SK-N-SH (cell line): Measurements from ENCODE around the gene FRMD4B. TPM values are rescaled to one million over a fixed set of nuclear protein-coding genes. Genes with fewer than 3 reads are reported as not detected.

Source experiments
- CTCF ChIA-PET: fragments of 300-600, 350-600 bp; formaldehyde crosslinking; extraction: SDS; loops from one replicate; lab custom pipeline; 2021; lab: Yijun Ruan, JAX
- POLR2A ChIA-PET: fragments of 350-600 bp; sonication (Branson Sonifier 250); formaldehyde crosslinking; extraction: SDS; loops from one replicate; lab custom pipeline; 2020; ENCODE audit warnings: antibody characterized with exemption, inconsistent platforms; lab: Yijun Ruan, JAX
- DNase-seq: peaks from one replicate; pipeline ENCODE4 v3.0.0; 2012
- H2AFZ ChIP-seq: fragments of 200-600 bp; sonication (generic); 2 replicates; pipeline ENCODE4 v1.8.1; 2016; ENCODE audit warnings: antibody characterized with exemption, mild to moderate bottlenecking, low read depth
- H3F3A ChIP-seq: fragments of 200-600 bp; sonication (generic); replicated peaks from 2 replicates; pipeline ENCODE3; 2016; ENCODE audit warnings: antibody characterized with exemption, mild to moderate bottlenecking; ENCODE audit not compliant: insufficient read depth
- H3K27ac ChIP-seq, 2 experiments: fragments of 200-500 bp in 1 of 2; fragments of 200-600 bp in 1 of 2; sonication (Bioruptor generic) in 1 of 2; sonication (generic), shearing (Covaris generic) in 1 of 2; 2 replicates each; pipeline versions ENCODE4 v1.5.1 to v1.6.1; 2014 to 2016; ENCODE audit warnings: low read depth in 2 of 2, inconsistent platforms in 1 of 2, low read length in 1 of 2, mild to moderate bottlenecking in 1 of 2, mixed read lengths in 1 of 2
- H3K27me3 ChIP-seq: fragments of 200-600 bp; sonication (generic), shearing (Covaris generic); 2 replicates; pipeline ENCODE4 v1.6.1; 2016; ENCODE audit warnings: mixed run types; ENCODE audit not compliant: insufficient read depth
- H3K36me3 ChIP-seq, 2 experiments: fragments of 200-500 bp in 1 of 2; fragments of 200-600 bp in 1 of 2; sonication (Bioruptor generic) in 1 of 2; sonication (generic) in 1 of 2; replicated peaks in 1 of 2; 2 replicates each; pipeline versions ENCODE3 to v1.5.1; 2014 to 2016; ENCODE audit warnings: low read length in 1 of 2, mild to moderate bottlenecking in 1 of 2; ENCODE audit not compliant: insufficient read depth in 2 of 2, control insufficient read depth in 1 of 2
- H3K4me1 ChIP-seq, 2 experiments: fragments of 200-500 bp in 1 of 2; fragments of 200-600 bp in 1 of 2; sonication (Bioruptor generic) in 1 of 2; sonication (generic), shearing (Covaris generic) in 1 of 2; 2 replicates each; pipeline versions ENCODE4 v1.5.1 to v1.6.1; 2014 to 2016; ENCODE audit warnings: low read depth in 1 of 2, low read length in 1 of 2, mixed run types in 1 of 2; ENCODE audit not compliant: insufficient read depth in 2 of 2, control insufficient read depth in 1 of 2
- H3K4me2 ChIP-seq: fragments of 200-600 bp; sonication (generic), shearing (Covaris generic); 2 replicates; pipeline ENCODE4 v1.6.1; 2017; ENCODE audit warnings: mixed run types
- H3K4me3 ChIP-seq, 2 experiments: fragments of 200-500 bp in 1 of 2; fragments of 200-600 bp in 1 of 2; sonication (Bioruptor generic) in 1 of 2; sonication (generic), shearing (Covaris generic) in 1 of 2; 2 replicates each; pipeline versions ENCODE4 v1.5.1 to v1.8.1; 2014 to 2016; ENCODE audit warnings: low read depth in 2 of 2, inconsistent platforms in 1 of 2, low read length in 1 of 2, mild to moderate bottlenecking in 1 of 2, mixed read lengths in 1 of 2, moderate library complexity in 1 of 2
- H3K79me2 ChIP-seq: fragments of 200-600 bp; sonication (generic); 2 replicates; pipeline ENCODE4 v1.8.1; 2017; ENCODE audit warnings: mild to moderate bottlenecking; ENCODE audit not compliant: insufficient read depth
- H3K9ac ChIP-seq: fragments of 200-600 bp; sonication (generic); 2 replicates; pipeline ENCODE4 v1.6.1; 2017; ENCODE audit warnings: mixed run types
- H3K9me2 ChIP-seq: fragments of 200-600 bp; sonication (generic); 2 replicates; pipeline ENCODE4 v1.6.1; 2017; ENCODE audit warnings: mixed run types
- H3K9me3 ChIP-seq: fragments of 200-600 bp; sonication (generic); 2 replicates; pipeline ENCODE4 v1.6.1; 2017; ENCODE audit warnings: mixed run types, mild to moderate bottlenecking, moderate library complexity
- H4K20me1 ChIP-seq: fragments of 200-600 bp; sonication (generic); 2 replicates; pipeline ENCODE4 v1.6.1; 2017; ENCODE audit warnings: mild to moderate bottlenecking, mixed run types; ENCODE audit not compliant: insufficient read depth
- CHD2 ChIP-seq: fragments of 150-350 bp; IDR thresholded peaks from 2 replicates; pipeline ENCODE4 v1.6.1; 2018; ENCODE audit warnings: low read length; ENCODE audit not compliant: partially characterized antibody
- EZH2phosphoT487 ChIP-seq: fragments of 200-600 bp; sonication (generic); IDR thresholded peaks from 2 replicates; pipeline ENCODE4 v1.6.1; 2017; ENCODE audit warnings: low read depth, mixed run types, mild to moderate bottlenecking, antibody characterized with exemption, moderate library complexity, borderline replicate concordance
- FOSL2 ChIP-seq: IDR thresholded peaks from 2 replicates; pipeline ENCODE4 v1.4.0; 2012; ENCODE audit warnings: low read depth, mild to moderate bottlenecking, moderate library complexity, borderline replicate concordance
- FOXJ3 ChIP-seq: sonication (generic); formaldehyde crosslinking; IDR thresholded peaks from 2 replicates; pipeline ENCODE4 v1.5.1; 2020; ENCODE audit warnings: mild to moderate bottlenecking, missing genetic modification reagents
- FOXM1 ChIP-seq: IDR thresholded peaks from 2 replicates; pipeline ENCODE4 v1.4.0; 2012; ENCODE audit warnings: low read depth, mild to moderate bottlenecking
- GATA2 ChIP-seq: sonication (generic); formaldehyde crosslinking; IDR thresholded peaks from 2 replicates; pipeline ENCODE4 v1.5.0; 2020; ENCODE audit warnings: mild to moderate bottlenecking, missing genetic modification reagents
- NFIC ChIP-seq: IDR thresholded peaks from 2 replicates; pipeline ENCODE4 v1.4.0; 2012; ENCODE audit warnings: borderline replicate concordance
- NRF1 ChIP-seq: IDR thresholded peaks from 2 replicates; pipeline ENCODE4 v1.6.1; 2012; ENCODE audit warnings: low read depth, mild to moderate bottlenecking, low read length
- POLR2AphosphoS5 ChIP-seq: IDR thresholded peaks from 2 replicates; pipeline ENCODE4 v1.6.1; 2012; ENCODE audit warnings: low read depth, low read length
- RCOR1 ChIP-seq: fragments of 150-350 bp; IDR thresholded peaks from 2 replicates; pipeline ENCODE4 v1.6.1; 2017; ENCODE audit warnings: antibody characterized with exemption, low read length
- RFX5 ChIP-seq: IDR thresholded peaks from 2 replicates; pipeline ENCODE4 v1.6.1; 2012; ENCODE audit warnings: mild to moderate bottlenecking, improper control_type of control experiment, low read length
- RXRA ChIP-seq: IDR thresholded peaks from 2 replicates; pipeline ENCODE4 v1.4.0; 2012; ENCODE audit warnings: low read depth, mild to moderate bottlenecking, borderline replicate concordance
- SIN3A ChIP-seq: IDR thresholded peaks from 2 replicates; pipeline ENCODE4 v1.6.1; 2012; ENCODE audit warnings: low read depth, mild to moderate bottlenecking, low read length, moderate library complexity, borderline replicate concordance
- SMC3 ChIP-seq: IDR thresholded peaks from 2 replicates; pipeline ENCODE4 v1.6.1; 2012; ENCODE audit warnings: low read depth, low read length, improper control_type of control experiment
- TAF1 ChIP-seq: IDR thresholded peaks from 2 replicates; pipeline ENCODE4 v1.6.1; 2012; ENCODE audit warnings: low read depth, mild to moderate bottlenecking, low read length, moderate library complexity, borderline replicate concordance
- TCF12 ChIP-seq: IDR thresholded peaks from 2 replicates; pipeline ENCODE4 v1.4.0; 2012
- TEAD4 ChIP-seq: IDR thresholded peaks from 2 replicates; pipeline ENCODE4 v1.4.0; 2012; ENCODE audit warnings: mild to moderate bottlenecking, borderline replicate concordance; ENCODE audit not compliant: insufficient read depth
- YY1 ChIP-seq: IDR thresholded peaks from 2 replicates; pipeline ENCODE4 v1.4.0; 2012; ENCODE audit warnings: low read depth, mild to moderate bottlenecking
- WGBS: methylation state at CpG from one replicate; pipeline ENCODE4 v1.1.6; 2017; ENCODE audit warnings: low lambda C conversion rate; 5-methylcytosine and 5-hydroxymethylcytosine counted together
- polyA plus RNA-seq, 3 experiments: library from polyadenylated mRNA; depleted of rRNA; stranded (reverse); fragments of >200 nt; gene quantifications; 2 replicates each; pipeline ENCODE4 v1.2.3, GENCODE V29; 2012
- TF ChIP-seq, protein P1 (sequence below): fragments of 200-600 bp; sonication (generic); IDR thresholded peaks from 2 replicates; pipeline ENCODE4 v1.6.1; 2017; ENCODE audit warnings: antibody characterized with exemption, mild to moderate bottlenecking, moderate library complexity
- TF ChIP-seq, protein P2 (sequence below): fragments of 150-350 bp; IDR thresholded peaks from 2 replicates; pipeline ENCODE4 v1.6.1; 2017; ENCODE audit warnings: antibody characterized with exemption, low read length, low read depth, borderline replicate concordance
- TF ChIP-seq, protein P3 (sequence below): IDR thresholded peaks from 2 replicates; pipeline ENCODE4 v1.4.0; 2012; ENCODE audit warnings: low read depth, borderline replicate concordance

FRMD4B gene
- polyA plus RNA-seq, 1 of the 3 experiments (the other 2 are of a cell fraction), result 0.53 TPM

- no peaks in the 10 kb centered on the region for H3K79me2 ChIP-seq
- no peak overlapping the region for H3K4me2 ChIP-seq
- H3K4me3 ChIP-seq, result no peak overlapping the region
- TF ChIP-seq RXRA (no peak), RFX5 (no peak), POLR2AphosphoS5 (no peak), TAF1 (no peak), SMC3 (no peak), EZH2phosphoT487 (no peak), NFIC (no peak)
- no peak overlapping the region for H2AFZ ChIP-seq
- no peaks in the 10 kb centered on the region for H4K20me1 ChIP-seq
- CTCF ChIA-PET, result no interaction called here
- POLR2A ChIA-PET, result no interaction called here
- peaks cover 0 to 6% of the 10 kb centered on the region in 2 experiments; a peak in 3 of 4 replicates for H3K4me1 ChIP-seq
- H3K9me2 ChIP-seq, result no peaks in the 10 kb centered on the region
- no peak overlapping the region for H3K9ac ChIP-seq
- no peaks in the 10 kb centered on the region for H3K27me3 ChIP-seq
- H3K27ac ChIP-seq, result no peak overlapping the region
- H3F3A ChIP-seq, result peaks cover 22% of the 10 kb centered on the region
- no peak for DNase-seq
- H3K36me3 ChIP-seq, result no peaks in the 10 kb centered on the region
- 88% methylated on average over 4 of the region's 4 CpGs for WGBS
- H3K9me3 ChIP-seq, result no peaks in the 10 kb centered on the region
Observed at GRCh38 chr3:69353088-69353478, 32.8 kb downstream of the FRMD4B start.

- H3K4me1 ChIP-seq, result peaks cover 0 to 6% of the 10 kb centered on the region in 2 experiments; a peak in 3 of 4 replicates
- peaks cover 22% of the 10 kb centered on the region for H3F3A ChIP-seq
- no peaks in the 10 kb centered on the region for H4K20me1 ChIP-seq
- H3K79me2 ChIP-seq, result no peaks in the 10 kb centered on the region
- no peaks in the 10 kb centered on the region for H3K27me3 ChIP-seq
- 93% methylated on average over 6 of the region's 6 CpGs for WGBS
- no peak overlapping the region for H3K4me2 ChIP-seq
- H3K36me3 ChIP-seq, result no peaks in the 10 kb centered on the region
- ChIA-PET POLR2A (no interaction called here), CTCF (interaction anchor here (1.5 kb wide), 1 partner anchor 28 kb away, joined by 3 read pairs; no protein-coding TSS in a partner anchor)
- H3K27ac ChIP-seq, result no peak overlapping the region
- no peaks in the 10 kb centered on the region for H3K9me3 ChIP-seq
- no peak overlapping the region for H2AFZ ChIP-seq
- no peak overlapping the region for H3K4me3 ChIP-seq
- H3K9me2 ChIP-seq, result no peaks in the 10 kb centered on the region
- no peak overlapping the region for H3K9ac ChIP-seq
- DNase-seq, result no peak
- no peak for TF ChIP-seq TEAD4
- no peak for TF ChIP-seq RXRA
- TF ChIP-seq, protein P1, sequence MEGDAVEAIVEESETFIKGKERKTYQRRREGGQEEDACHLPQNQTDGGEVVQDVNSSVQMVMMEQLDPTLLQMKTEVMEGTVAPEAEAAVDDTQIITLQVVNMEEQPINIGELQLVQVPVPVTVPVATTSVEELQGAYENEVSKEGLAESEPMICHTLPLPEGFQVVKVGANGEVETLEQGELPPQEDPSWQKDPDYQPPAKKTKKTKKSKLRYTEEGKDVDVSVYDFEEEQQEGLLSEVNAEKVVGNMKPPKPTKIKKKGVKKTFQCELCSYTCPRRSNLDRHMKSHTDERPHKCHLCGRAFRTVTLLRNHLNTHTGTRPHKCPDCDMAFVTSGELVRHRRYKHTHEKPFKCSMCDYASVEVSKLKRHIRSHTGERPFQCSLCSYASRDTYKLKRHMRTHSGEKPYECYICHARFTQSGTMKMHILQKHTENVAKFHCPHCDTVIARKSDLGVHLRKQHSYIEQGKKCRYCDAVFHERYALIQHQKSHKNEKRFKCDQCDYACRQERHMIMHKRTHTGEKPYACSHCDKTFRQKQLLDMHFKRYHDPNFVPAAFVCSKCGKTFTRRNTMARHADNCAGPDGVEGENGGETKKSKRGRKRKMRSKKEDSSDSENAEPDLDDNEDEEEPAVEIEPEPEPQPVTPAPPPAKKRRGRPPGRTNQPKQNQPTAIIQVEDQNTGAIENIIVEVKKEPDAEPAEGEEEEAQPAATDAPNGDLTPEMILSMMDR, result no peak
- no peak for TF ChIP-seq NFIC
- no peak for TF ChIP-seq SMC3
- TF ChIP-seq, protein P2, sequence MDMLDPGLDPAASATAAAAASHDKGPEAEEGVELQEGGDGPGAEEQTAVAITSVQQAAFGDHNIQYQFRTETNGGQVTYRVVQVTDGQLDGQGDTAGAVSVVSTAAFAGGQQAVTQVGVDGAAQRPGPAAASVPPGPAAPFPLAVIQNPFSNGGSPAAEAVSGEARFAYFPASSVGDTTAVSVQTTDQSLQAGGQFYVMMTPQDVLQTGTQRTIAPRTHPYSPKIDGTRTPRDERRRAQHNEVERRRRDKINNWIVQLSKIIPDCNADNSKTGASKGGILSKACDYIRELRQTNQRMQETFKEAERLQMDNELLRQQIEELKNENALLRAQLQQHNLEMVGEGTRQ, result no peak
- TF ChIP-seq, protein P3, sequence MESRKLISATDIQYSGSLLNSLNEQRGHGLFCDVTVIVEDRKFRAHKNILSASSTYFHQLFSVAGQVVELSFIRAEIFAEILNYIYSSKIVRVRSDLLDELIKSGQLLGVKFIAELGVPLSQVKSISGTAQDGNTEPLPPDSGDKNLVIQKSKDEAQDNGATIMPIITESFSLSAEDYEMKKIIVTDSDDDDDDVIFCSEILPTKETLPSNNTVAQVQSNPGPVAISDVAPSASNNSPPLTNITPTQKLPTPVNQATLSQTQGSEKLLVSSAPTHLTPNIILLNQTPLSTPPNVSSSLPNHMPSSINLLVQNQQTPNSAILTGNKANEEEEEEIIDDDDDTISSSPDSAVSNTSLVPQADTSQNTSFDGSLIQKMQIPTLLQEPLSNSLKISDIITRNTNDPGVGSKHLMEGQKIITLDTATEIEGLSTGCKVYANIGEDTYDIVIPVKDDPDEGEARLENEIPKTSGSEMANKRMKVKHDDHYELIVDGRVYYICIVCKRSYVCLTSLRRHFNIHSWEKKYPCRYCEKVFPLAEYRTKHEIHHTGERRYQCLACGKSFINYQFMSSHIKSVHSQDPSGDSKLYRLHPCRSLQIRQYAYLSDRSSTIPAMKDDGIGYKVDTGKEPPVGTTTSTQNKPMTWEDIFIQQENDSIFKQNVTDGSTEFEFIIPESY, result no peak
- TF ChIP-seq YY1, result no peak
- no peak for TF ChIP-seq RCOR1
- no peak for TF ChIP-seq RFX5
- no peak for TF ChIP-seq TAF1
- TF ChIP-seq SIN3A, result no peak
- TF ChIP-seq FOXJ3, result no peak
- TF ChIP-seq TCF12, result no peak
- no peak for TF ChIP-seq GATA2 (CRISPR knock-in tag)
- TF ChIP-seq FOXM1, result no peak
- no peak for TF ChIP-seq CHD2
- TF ChIP-seq POLR2AphosphoS5, result no peak
- no peak for TF ChIP-seq NRF1
- no peak for TF ChIP-seq FOSL2
Observed at GRCh38 chr3:69352305-69353087, 33.4 kb downstream of the FRMD4B start.
